Measurements from ENCODE around the gene PKD1.
A peak's percentile ranks its signal among the peaks of the same experiment; 100 is the strongest.

The PKD1 gene

GRCh38 chr16:2159175-2159838 lies 23.6 kb upstream of the PKD1 start:
- no peak for TF ChIP-seq CTCF (IDR thresholded peaks at IDR 0.05; ENCODE audit: unreplicated experiment in 3 of 3)
- H3K4me1 Mint-ChIP-seq: peaks cover 27% of the 10 kb centered on the region
- H3K36me3 Mint-ChIP-seq (ENCODE audit: low read depth): no peaks in the 10 kb centered on the region
- H3K27me3 Mint-ChIP-seq (ENCODE audit: low read depth): no peaks in the 10 kb centered on the region
- no peaks in the 10 kb centered on the region for H3K9me3 Mint-ChIP-seq
- H3K4me3 Mint-ChIP-seq: peak overlapping the region; percentile 34 to 74 (median 67)
- H3K27ac Mint-ChIP-seq: peak overlapping the region; percentile 17 to 91 (median 85)

GRCh38 chr16:2158262-2158638 lies 22.6 kb upstream of the PKD1 start:
- peak overlapping the region in 2 of 3 experiments; percentile 50 to 93 for H3K4me3 Mint-ChIP-seq
- peaks cover 35% of the 10 kb centered on the region for H3K4me1 Mint-ChIP-seq
- H3K27ac Mint-ChIP-seq: no peak overlapping the region
- no peaks in the 10 kb centered on the region for H3K27me3 Mint-ChIP-seq (ENCODE audit: low read depth)
- no peaks in the 10 kb centered on the region for H3K9me3 Mint-ChIP-seq
- TF ChIP-seq CTCF (IDR thresholded peaks at IDR 0.05; ENCODE audit: unreplicated experiment in 3 of 3): no peak
- H3K36me3 Mint-ChIP-seq (ENCODE audit: low read depth): no peaks in the 10 kb centered on the region

- H3K4me1 Mint-ChIP-seq: peaks cover 37% of the 10 kb centered on the region
Measured at GRCh38 chr16:2157480-2158261, 22.0 kb upstream of the PKD1 start.

GRCh38 chr16:2156849-2157224 lies 21.1 kb upstream of the PKD1 start:
- no peaks in the 10 kb centered on the region for H3K27me3 Mint-ChIP-seq (ENCODE audit: low read depth)
- H3K27ac Mint-ChIP-seq: peak overlapping the region; percentile 68 to 91 (median 77)
- no peak for TF ChIP-seq CTCF (IDR thresholded peaks at IDR 0.05; ENCODE audit: unreplicated experiment in 3 of 3)
- no peaks in the 10 kb centered on the region for H3K36me3 Mint-ChIP-seq (ENCODE audit: low read depth)
- H3K9me3 Mint-ChIP-seq: no peaks in the 10 kb centered on the region
- H3K4me3 Mint-ChIP-seq: peak overlapping the region; percentile 93 to 99 (median 99)
- peaks cover 37% of the 10 kb centered on the region for H3K4me1 Mint-ChIP-seq

More at GRCh38 chr16:2157480-2158261, 22.0 kb upstream of the PKD1 start:
- H3K27me3 Mint-ChIP-seq (ENCODE audit: low read depth): no peaks in the 10 kb centered on the region
- no peaks in the 10 kb centered on the region for H3K9me3 Mint-ChIP-seq
- no peaks in the 10 kb centered on the region for H3K36me3 Mint-ChIP-seq (ENCODE audit: low read depth)
- peak overlapping the region in 2 of 3 experiments; percentile 77 to 91 for H3K27ac Mint-ChIP-seq
- peak overlapping the region; percentile 93 to 99 (median 99) for H3K4me3 Mint-ChIP-seq
- no peak for TF ChIP-seq CTCF (IDR thresholded peaks at IDR 0.05; ENCODE audit: unreplicated experiment in 3 of 3)

GRCh38 chr16:2155977-2156848 lies 20.5 kb upstream of the PKD1 start:
- Mint-ChIP-seq H3K27me3 (ENCODE audit: low read depth) (no peaks in the 10 kb centered on the region), H3K4me1 (peaks cover 40% of the 10 kb centered on the region), H3K27ac (peak overlapping the region; percentile 68 to 91 (median 77)), H3K9me3 (no peaks in the 10 kb centered on the region), H3K36me3 (ENCODE audit: low read depth) (peaks cover 3% of the 10 kb centered on the region), H3K4me3 (peak overlapping the region; percentile 93 to 99 (median 99))
- TF ChIP-seq CTCF (IDR thresholded peaks at IDR 0.05; ENCODE audit: unreplicated experiment in 3 of 3): no peak
